Skin epidermis (tissue), 12 donors: ENCODE measurements around the gene BTBD9.

Source experiments
- H3K27ac ChIP-seq, 21 experiments: fragments of 200-600 bp; sonication (generic) in 11 of 21; one replicate each; pipeline ENCODE4 v1.5.0; 2020; ENCODE audit warnings: mild to moderate bottlenecking in 3 of 21, inconsistent platforms in 2 of 21, moderate library complexity in 2 of 21
- H3K4me3 ChIP-seq, 7 experiments: fragments of 200-600 bp; sonication (generic) in 2 of 7; one replicate each; pipeline ENCODE4 v1.5.0; 2020; ENCODE audit warnings: inconsistent platforms in 2 of 7, mild to moderate bottlenecking in 2 of 7, moderate library complexity in 1 of 7

The BTBD9 gene

DNA sequence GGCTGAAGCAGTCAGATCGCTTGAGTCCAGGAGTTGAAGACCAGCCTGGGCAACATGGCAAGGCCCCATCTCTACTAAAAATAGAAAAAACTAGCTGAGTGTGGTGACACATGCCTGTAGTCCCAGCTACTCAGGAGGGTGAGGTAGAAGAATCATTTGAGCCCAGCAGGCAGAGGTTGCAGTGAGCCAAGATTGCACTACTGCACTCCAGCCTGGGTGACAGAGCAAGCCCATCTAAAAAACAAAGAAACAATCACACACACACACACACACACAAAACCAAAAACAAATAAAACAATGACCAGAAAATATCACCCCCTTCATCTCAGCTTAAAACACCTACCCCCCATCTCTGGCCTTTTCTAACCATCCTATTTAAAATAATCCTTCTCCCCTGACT lies 68.0 kb downstream of the BTBD9 start:
- Histone ChIP-seq H3K27ac (peak overlapping the region in 1 of 21 experiments; percentile 27), H3K4me3 (no peak overlapping the region)

DNA sequence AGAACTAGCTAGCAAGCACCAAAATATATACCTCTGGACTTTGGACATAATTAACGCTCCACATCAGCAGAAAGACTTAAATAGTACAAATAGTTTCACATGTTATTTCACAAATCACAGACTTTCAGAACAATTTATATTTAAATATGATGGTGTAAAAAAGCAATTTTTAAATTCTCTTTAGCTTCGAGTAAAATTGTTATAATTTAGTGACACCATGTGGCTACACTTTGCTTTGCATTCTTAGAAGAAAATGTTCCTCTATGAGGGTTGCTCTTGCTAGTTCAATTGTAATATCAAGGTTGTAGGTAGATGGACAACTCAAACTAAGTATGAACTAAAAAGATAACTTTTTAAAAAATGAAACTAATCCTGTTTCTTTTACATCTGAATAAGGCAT lies 69.0 kb downstream of the BTBD9 start:
- Histone ChIP-seq H3K4me3 (no peak overlapping the region), H3K27ac (no peak overlapping the region)

DNA sequence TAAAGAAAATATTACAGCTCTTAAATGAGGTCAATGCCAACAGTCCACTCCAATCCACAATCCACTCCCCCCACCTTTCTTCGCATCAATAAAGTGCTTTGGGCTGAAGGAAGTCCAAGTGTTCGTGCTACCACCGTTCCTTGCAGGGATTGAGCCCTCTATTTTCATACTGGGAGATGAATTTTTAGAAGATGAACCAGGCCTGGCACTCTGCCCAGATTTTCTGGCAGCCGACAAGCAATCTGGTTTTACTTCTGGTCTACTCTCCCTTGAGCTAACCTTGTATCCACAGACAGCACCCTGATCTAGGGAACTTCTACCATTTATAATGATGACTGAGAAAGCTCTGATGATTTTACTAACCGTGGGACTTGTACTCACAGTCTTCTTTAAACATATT lies 72.3 kb downstream of the BTBD9 start:
- Histone ChIP-seq H3K27ac (no peak overlapping the region), H3K4me3 (no peak overlapping the region)

DNA sequence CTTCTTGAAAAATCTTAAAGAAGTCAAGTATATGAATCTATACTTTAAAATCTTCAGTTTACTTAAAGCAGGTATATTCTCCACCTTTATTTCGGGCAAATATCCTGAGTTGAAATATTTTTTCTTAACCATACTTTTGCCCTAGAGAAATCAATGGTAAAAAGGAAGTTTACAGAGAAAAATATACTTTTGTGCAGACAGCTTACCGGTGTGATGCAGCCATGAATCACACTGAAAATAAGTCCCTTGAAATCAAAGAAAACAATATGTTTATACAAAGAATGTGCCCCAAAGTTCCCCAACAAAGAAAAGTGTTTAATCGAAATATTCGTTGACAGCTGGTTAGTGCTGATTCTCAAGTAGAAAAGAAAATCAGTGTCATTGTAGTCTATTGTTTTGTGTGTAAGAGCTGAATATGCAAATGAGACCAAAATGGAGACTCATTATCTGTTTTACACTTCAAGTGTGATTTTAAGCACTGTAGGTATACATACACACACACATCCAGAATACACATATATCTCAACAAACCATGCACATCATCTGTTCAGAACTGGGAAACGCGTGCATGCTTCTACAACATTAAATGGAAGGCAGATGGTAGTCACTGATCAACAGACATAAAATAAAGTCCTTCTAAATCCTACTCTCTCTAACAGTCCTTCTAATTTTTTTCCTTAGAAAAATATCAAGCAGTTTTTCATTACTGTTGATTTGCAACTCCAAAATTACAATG lies 73.3 kb downstream of the BTBD9 start:
- Histone ChIP-seq H3K4me3 (no peak overlapping the region), H3K27ac (no peak overlapping the region)

DNA sequence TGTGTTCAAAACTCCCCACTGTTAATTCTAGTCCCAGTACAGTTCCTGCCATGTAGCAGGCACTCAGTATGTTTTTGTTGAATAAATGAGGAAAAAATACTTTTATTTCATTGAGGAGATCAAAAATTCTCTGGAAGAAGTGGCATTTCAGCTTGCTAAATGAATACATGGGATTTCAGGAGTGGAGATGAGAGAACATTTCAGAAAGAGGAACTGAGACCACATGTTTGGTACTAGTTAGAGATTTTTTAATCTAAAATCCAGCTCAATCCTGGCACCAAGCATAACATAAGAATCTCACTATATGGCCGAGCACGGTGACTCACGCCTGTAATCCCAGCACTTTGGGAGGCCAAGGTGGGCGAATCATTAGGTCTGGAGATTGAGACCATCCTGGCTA lies 75.4 kb downstream of the BTBD9 start:
- no peak overlapping the region for H3K27ac ChIP-seq
- H3K4me3 ChIP-seq, result no peak overlapping the region

DNA sequence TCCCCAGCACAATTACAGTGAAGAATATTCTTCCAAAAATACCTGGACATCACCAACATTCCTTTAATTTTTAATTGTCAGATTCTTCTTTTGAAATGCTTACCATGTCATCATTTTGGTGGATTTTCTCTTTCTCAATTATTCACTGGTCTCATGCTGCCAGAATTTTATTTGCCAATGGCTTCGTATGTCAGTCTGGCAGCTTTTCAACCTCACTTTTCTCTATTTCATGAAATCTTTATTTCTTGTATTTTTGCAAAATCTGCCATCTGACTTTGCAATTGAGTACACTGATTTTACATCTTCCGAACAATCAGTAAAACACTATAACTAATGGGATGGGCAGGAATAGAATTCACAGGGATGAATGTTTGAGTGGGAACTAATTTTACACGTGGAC lies 84.1 kb downstream of the BTBD9 start:
- Histone ChIP-seq H3K27ac (no peak overlapping the region), H3K4me3 (no peak overlapping the region)

DNA sequence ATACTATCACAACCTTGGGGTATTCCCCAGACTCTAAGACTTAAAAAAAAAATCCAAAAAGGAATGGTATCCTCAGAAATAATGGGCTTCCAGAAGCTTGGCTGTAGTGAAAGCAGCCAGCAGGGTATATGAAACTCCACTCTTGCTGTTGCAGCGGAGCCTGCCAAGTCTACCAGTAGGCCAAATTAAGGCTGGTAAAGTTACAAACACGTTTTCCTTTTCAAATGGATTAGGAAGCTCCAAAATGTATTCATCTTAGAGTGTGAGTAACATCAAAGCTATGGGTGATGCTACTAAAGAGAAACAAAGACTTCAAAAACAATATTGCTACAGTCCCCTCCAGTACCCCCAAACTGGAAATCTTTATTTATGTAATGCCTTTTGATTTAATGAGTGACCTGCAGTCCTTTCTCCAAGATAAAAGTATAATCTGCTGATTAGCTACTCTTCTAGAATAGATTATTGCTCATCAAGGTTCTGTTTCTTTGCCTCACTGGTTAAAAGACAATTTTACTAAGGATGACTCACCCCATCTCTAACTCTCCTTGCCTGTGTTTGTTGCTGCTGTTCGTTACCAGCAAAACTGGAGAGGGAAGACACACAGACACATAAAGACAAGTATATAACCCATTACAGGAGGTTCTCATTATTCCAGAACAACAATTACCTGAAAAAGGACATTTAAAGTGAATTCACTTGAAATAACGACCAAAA lies 84.9 kb downstream of the BTBD9 start:
- Histone ChIP-seq H3K27ac (no peak overlapping the region), H3K4me3 (no peak overlapping the region)

DNA sequence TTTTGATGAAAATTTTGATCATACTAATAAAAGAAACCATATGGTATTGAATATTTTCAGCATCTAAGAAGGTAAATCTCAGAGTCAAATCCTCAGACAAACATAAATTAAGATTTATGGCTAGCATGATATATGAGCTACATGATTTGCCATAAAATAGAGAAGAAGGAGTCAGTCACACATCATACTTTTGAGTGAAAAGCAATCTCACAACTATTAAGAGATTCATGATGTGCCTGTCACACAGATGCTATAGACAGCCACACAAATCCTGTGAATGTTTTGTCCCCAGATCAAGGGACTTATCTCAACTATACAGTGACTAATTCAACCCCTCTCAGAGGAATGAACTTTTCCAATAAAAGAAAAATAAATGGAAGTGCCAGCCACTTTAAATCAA lies 85.7 kb downstream of the BTBD9 start:
- Histone ChIP-seq H3K27ac (no peak overlapping the region), H3K4me3 (no peak overlapping the region)

DNA sequence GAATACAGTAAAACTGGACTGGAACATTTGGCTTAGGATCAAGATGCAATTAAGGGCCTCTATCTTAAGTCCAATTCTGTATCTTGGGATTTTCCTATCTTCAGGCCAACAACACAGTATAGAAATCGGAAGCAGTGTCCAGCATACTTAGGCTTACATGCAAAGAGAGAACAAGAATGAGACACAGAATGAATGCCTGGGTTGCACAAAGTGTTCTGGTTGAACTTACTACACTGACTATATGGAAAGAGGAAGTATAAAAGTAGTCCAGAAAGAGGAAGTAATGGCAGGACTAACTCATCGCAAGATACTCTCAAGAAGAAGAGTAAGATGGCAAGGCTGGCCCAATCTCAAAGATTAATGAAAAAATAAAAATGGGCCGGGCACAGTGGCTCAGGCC lies 87.6 kb downstream of the BTBD9 start:
- Histone ChIP-seq H3K27ac (no peak overlapping the region), H3K4me3 (no peak overlapping the region)

DNA sequence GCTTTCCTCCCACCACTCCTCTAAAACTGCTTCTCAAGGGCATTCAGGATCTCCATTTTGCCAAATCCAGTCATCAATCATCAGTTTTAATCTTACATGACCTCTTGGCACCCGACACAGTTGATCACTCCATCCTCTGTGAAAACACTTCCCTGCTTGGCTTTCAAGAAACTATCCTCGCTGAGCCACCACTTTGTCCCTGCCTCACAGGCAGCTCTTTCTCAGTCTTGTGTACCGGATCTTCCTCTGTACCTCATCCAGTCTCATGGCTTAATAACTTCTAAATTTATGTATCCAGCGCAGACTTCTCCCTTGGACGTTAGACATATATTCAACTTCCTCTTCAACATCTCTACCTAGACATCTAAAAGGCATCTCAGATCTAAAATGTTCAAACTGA lies 89.9 kb downstream of the BTBD9 start:
- H3K4me3 ChIP-seq, result no peak overlapping the region

DNA sequence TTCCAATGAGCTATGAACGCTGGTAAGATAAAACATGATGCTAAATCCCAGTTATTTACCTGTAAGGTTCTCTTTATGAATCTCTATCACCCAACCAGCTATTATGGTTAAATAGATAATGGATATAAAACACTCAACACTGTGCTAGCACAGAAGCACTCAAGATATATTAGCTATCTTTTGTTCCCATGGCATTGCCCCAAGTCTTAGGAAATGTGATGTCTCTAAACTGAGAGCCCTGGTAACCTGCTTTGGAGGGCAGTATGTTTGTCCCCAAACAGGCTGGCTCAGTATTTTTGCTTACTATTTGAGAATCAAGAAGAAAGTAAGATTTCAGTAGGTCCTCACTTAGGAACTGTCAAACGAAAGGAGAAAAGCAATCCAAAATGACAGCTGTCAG lies 90.5 kb downstream of the BTBD9 start:
- no peak overlapping the region for H3K27ac ChIP-seq
- no peak overlapping the region for H3K4me3 ChIP-seq

More for the DNA sequence above, 89.9 kb downstream of the BTBD9 start:
- H3K27ac ChIP-seq, result no peak overlapping the region

DNA sequence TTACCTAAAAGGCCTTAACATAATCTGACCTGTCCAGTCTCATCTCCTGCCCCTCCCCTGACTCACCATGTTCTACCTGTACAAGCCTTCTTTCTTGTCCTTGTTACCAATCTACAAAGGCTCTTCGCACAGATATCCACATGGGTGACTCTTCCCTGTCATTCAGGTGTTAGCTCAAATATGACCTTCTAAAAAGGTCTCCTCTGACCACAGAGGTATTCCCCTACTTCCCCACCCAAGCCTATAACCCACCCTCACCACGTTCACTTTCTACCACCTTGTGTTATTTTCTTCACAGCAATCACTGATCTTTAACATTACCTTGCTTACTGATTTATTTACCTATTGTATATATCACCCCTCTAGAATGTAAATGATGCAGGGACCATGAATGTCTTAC lies 96.7 kb downstream of the BTBD9 start:
- Histone ChIP-seq H3K27ac (no peak overlapping the region), H3K4me3 (no peak overlapping the region)

DNA sequence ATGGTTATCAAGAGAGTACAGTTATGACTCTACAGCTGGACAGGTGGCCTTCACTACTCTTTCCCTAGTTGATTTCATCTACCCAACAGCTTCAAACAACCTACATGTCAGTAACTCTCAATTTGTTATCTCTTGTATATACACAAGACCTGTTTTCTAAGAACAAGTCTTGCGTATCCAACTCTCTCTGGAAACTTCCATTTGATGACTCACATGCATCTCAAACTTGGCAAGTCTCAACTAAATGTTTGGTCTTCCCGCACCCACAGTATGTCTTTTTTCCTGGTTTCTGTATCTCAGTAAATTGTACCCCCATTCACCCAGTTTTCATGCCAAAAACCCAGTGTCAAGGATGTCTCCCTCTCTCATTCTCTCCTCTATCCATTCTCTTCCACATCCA lies 97.7 kb downstream of the BTBD9 start:
- Histone ChIP-seq H3K27ac (no peak overlapping the region), H3K4me3 (no peak overlapping the region)

DNA sequence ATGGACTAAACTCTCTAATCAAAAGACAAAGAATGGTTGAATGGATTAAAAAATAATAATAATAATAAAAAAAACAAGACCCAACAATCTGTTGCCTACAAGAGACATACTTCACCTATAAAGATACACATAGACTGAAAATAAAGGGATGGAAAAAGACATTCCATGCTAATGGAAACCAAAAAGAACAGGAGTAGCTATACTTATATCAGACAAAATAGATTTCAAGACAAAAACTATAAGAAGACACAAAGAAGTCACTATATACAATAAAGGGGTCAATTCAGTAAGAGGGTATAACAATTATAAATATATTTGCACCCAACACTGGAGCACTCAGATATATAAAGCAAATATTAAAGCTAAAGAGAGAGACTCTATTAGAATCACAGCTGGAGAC lies 106.7 kb downstream of the BTBD9 start:
- no peak overlapping the region for H3K27ac ChIP-seq
- no peak overlapping the region for H3K4me3 ChIP-seq

DNA sequence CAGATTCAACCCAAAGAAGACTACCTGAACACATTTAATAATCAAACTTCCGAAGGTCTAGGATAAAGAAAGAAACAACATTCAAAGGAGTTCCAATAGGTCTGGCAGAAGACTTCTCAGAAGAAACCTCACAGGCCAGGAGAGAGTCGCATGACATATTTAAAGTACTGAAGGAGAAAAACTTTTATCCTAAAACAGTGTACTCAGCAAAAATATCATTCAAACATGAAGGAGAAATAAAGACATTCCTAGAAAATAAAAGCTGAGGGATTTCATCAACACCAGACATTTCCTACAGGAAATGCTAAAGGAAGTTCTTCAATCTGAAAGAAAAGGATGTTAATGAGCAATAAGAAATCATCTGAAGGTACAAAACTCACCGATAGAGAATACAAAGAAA lies 108.6 kb downstream of the BTBD9 start:
- H3K27ac ChIP-seq, result no peak overlapping the region
- no peak overlapping the region for H3K4me3 ChIP-seq

DNA sequence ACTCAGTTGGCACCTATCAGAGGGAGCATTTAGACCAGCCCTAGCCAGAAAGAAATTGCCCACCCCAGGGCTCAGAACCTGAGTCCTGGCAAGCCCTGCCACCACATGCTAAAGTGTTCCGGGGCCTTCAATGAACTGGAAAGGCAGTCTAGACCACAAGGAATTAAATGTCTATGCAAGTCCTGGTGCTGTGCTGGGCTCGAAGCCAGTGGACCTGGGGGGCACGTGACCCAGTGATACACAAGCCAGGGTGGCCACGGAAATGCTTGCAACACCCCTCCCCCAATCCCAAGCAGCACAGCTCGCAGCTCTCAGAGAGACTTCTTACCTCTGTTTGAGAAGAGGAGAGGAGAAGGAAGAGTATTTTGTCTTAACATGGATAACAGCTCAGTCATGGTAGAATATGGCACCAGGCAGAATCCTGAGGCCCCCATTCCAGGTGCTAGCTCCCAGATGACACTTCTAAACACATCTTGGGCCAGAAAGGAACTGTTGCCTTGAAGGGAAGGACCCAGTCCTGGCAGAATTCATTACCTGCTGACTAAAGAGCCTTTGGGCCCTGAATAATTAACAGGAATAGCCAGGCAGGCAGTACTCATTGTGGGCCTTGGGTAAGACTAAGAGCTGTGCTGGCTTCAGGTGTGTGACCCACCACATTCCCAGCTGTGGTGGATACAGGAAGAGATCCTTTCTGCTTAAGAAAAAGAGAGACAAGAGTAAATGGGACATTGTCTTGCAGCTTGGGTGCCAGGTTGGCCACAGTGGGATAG lies 111.3 kb downstream of the BTBD9 start:
- Histone ChIP-seq H3K27ac (no peak overlapping the region), H3K4me3 (no peak overlapping the region)

DNA sequence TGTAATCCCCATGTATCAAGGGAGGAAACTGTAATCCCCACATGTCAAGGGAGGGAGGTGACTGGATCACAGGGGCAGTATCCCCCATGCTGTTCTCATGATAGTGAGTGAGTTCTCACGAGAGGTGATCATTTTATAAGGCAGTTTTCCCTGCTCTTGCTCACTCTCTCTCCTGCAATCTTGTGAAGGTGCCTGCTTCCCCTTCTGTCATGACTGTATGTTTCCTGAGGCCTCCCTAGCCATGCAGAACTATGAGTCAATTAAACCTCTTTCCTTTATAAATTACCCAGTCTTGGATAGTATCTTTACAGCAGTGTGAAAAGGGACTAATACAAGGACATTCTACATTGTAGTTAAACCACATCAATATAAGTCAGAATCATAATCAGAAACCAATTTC lies 112.4 kb downstream of the BTBD9 start:
- Histone ChIP-seq H3K4me3 (no peak overlapping the region), H3K27ac (no peak overlapping the region)

DNA sequence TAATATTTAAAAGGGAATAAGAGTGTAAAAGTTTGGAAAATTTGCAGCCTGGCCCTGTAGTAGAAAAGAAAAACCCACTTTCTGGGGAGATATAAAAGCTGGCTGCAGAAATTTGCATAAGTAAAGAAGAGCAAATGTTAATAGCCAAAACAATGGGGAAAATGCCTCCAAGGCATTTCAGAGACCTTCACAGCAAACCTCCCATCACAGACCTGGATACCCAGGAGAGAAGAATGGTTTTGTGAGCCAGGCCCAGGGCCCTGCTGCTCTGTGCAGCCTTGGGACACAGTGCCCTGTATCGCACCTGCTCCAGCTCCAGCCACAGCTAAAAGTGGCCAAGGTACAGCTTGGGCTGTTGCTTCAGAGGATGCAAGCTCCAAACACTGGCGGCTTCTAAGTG lies 113.8 kb downstream of the BTBD9 start:
- Histone ChIP-seq H3K27ac (no peak overlapping the region), H3K4me3 (no peak overlapping the region)

DNA sequence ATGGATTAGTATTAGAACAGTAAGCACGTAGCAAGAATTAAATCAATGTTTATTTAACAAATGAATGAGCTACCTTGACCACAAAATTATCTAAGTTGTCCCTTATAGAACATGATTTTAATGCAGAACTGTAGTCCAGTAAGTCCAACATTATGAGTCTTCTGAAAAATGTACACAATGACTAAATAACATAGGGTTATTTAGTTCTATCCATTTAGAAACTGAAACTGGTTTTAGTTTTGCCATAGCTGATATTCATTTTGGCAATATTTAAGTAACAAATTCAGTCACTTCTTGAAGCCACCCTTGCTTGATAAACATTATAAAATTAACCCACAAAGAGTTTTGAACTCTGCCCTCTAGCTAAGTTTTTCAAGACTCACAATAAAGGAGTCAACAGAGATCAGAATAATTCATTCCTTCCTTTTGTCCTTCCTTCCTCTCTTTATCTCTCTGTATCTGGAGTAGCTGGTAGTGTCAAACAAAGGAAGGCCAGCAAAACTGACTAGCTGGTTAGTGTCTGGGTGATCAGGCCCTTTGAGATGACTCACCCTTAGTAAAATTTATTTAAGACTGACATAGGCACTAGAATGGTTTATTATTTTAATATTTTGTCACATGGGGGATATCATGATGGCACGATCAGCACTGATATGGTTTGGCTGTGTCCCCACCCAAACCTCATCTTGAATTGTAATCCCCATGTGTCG lies 115.1 kb downstream of the BTBD9 start:
- H3K27ac ChIP-seq, result no peak overlapping the region

DNA sequence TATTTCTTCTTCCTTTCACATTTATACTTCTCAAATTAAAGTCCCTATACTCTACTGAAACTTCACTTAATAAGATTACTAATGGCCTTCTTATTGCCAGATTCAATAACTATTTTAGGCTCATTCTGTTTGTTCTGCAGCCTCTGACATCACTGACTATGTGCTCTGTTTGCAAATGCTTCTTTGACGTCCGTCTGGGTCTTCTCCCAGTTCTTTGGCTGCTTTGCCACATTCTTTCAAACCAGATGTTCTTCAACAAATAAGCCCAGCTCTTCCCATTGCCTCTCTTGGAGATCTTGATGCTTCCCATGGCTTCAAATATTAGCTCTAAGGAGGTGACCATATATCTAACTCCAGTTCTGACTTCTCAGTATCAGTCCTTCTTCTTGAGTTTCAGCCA lies 117.4 kb downstream of the BTBD9 start:
- H3K27ac ChIP-seq, result peak overlapping the region in 1 of 21 experiments; percentile 24
- H3K4me3 ChIP-seq, result no peak overlapping the region

More for the DNA sequence above, 115.1 kb downstream of the BTBD9 start:
- no peak overlapping the region for H3K4me3 ChIP-seq
